ENCODE data around the gene DNAH6. TPM values are rescaled to one million over a fixed set of nuclear protein-coding genes. Genes with fewer than 3 reads are reported as not detected.

Gene DNAH6
- total and polyA plus RNA-seq, 10 of the 15 experiments (the other 5 are each of a cell fraction or from before 2014, with no cell fraction given), result 0.07 to 1.0 (median 0.29) TPM

GRCh38 chr2:84766791-84767190, 250.5 kb downstream of the DNAH6 start:
- no TSS peak for BruUV-seq (replicated peaks)
- H2AFZ ChIP-seq (ENCODE audit: control insufficient read depth, low read depth, low read length), result no peak overlapping the region
- no peaks in the 10 kb centered on the region for H4K20me1 ChIP-seq (ENCODE audit: control insufficient read depth, insufficient read depth)
- no peak for DNase-seq (ENCODE audit: low read depth, low spot score)
- 66% methylated on average over 2 of the region's 2 CpGs for WGBS (ENCODE audit: insufficient coverage, insufficient replicate concordance, low lambda C conversion rate, missing lambda C conversion rate)
- RAD21 ChIA-PET (ENCODE audit: unreplicated experiment), result no interaction called here
- H3K9ac ChIP-seq (ENCODE audit: control insufficient read depth, insufficient read depth, low read length), result no peak overlapping the region
- no peak overlapping the region for H3K4me2 ChIP-seq (ENCODE audit: control insufficient read depth, insufficient read depth)
- intact Hi-C loops (cut with micrococcal nuclease; ENCODE audit: unreplicated experiment) (no loop called here), in situ Hi-C loops (cut with MboI) (no loop called here)
- no peak overlapping the region for H3K27ac ChIP-seq (ENCODE audit: control insufficient read depth, insufficient read depth)
- no peaks in the 10 kb centered on the region for H3K36me3 ChIP-seq (ENCODE audit: control insufficient read depth in 2 of 2, insufficient read depth in 2 of 2, low read length in 1 of 2)
- TF ChIP-seq MTA3 (IDR thresholded peaks at IDR 0.05; ENCODE audit: borderline replicate concordance, low read length), result no peak
- TF ChIP-seq, protein P1, sequence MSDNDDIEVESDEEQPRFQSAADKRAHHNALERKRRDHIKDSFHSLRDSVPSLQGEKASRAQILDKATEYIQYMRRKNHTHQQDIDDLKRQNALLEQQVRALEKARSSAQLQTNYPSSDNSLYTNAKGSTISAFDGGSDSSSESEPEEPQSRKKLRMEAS (IDR thresholded peaks at IDR 0.05; ENCODE audit: low read depth, low read length), result no peak
- no peak for TF ChIP-seq SPI1 (IDR thresholded peaks at IDR 0.05; ENCODE audit: borderline replicate concordance, insufficient read depth, low read depth, low read length)
- no peak for TF ChIP-seq RBBP5 (conservative IDR thresholded peaks at IDR 0.05)
- no peak for TF ChIP-seq LARP7 (IDR thresholded peaks at IDR 0.05)
- TF ChIP-seq SRF (IDR thresholded peaks at IDR 0.05; ENCODE audit: low read depth in 2 of 2, low read length in 2 of 2), result no peak
- TF ChIP-seq SMAD1 (IDR thresholded peaks at IDR 0.05; ENCODE audit: low read depth, partially characterized antibody), result no peak
- no peak for TF ChIP-seq IKZF1 (conservative IDR thresholded peaks at IDR 0.05)
- no peak for TF ChIP-seq CBX5 (IDR thresholded peaks at IDR 0.05; ENCODE audit: low read depth)
- TF ChIP-seq RAD21 (IDR thresholded peaks at IDR 0.05; ENCODE audit: insufficient read depth, low read depth, low read length), result no peak
- TF ChIP-seq, protein P2, sequence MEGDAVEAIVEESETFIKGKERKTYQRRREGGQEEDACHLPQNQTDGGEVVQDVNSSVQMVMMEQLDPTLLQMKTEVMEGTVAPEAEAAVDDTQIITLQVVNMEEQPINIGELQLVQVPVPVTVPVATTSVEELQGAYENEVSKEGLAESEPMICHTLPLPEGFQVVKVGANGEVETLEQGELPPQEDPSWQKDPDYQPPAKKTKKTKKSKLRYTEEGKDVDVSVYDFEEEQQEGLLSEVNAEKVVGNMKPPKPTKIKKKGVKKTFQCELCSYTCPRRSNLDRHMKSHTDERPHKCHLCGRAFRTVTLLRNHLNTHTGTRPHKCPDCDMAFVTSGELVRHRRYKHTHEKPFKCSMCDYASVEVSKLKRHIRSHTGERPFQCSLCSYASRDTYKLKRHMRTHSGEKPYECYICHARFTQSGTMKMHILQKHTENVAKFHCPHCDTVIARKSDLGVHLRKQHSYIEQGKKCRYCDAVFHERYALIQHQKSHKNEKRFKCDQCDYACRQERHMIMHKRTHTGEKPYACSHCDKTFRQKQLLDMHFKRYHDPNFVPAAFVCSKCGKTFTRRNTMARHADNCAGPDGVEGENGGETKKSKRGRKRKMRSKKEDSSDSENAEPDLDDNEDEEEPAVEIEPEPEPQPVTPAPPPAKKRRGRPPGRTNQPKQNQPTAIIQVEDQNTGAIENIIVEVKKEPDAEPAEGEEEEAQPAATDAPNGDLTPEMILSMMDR (IDR thresholded peaks at IDR 0.05 in 2 of 3, conservative IDR thresholded peaks at IDR 0.05 in 1 of 3; ENCODE audit: control insufficient read depth in 2 of 3, extremely low read depth in 1 of 3, insufficient read depth in 1 of 3, low read depth in 3 of 3, low read length in 3 of 3), result no peak
- no peak for TF ChIP-seq EED (IDR thresholded peaks at IDR 0.05; ENCODE audit: low read depth)
- no peak for TF ChIP-seq TCF7 (IDR thresholded peaks at IDR 0.05; ENCODE audit: borderline replicate concordance)
- no peak for TF ChIP-seq SUZ12 (IDR thresholded peaks at IDR 0.05; ENCODE audit: unreplicated experiment)
- TF ChIP-seq REST (IDR thresholded peaks at IDR 0.05; ENCODE audit: low read depth, low read length), result no peak
- ATAC-seq, result no peak
- no peaks in the 10 kb centered on the region for H3K9me3 ChIP-seq (replicated peaks; ENCODE audit: control insufficient read depth, insufficient read depth, low read length)
- H3K4me1 ChIP-seq (ENCODE audit: control insufficient read depth, insufficient read depth, low read length), result no peaks in the 10 kb centered on the region
- FAIRE-seq, result no peak
- no peak overlapping the region for H3K4me3 ChIP-seq
- CTCF ChIA-PET, result no interaction called here
- POLR2A ChIA-PET, result no interaction called here
- SMC1A ChIA-PET (ENCODE audit: uncharacterized antibody, unreplicated experiment), result no interaction called here
- no peaks in the 10 kb centered on the region for H3K79me2 ChIP-seq (ENCODE audit: control insufficient read depth, insufficient read depth, low read length)
- H3K27me3 ChIP-seq (replicated peaks in 1 of 2; ENCODE audit: control insufficient read depth in 2 of 2, insufficient read depth in 2 of 2, low read length in 1 of 2), result no peaks in the 10 kb centered on the region

Data from GM12878 (cell line).